Measurements from ENCODE around the gene CYB561.

Gene CYB561, protein sequence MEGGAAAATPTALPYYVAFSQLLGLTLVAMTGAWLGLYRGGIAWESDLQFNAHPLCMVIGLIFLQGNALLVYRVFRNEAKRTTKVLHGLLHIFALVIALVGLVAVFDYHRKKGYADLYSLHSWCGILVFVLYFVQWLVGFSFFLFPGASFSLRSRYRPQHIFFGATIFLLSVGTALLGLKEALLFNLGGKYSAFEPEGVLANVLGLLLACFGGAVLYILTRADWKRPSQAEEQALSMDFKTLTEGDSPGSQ

DNA sequence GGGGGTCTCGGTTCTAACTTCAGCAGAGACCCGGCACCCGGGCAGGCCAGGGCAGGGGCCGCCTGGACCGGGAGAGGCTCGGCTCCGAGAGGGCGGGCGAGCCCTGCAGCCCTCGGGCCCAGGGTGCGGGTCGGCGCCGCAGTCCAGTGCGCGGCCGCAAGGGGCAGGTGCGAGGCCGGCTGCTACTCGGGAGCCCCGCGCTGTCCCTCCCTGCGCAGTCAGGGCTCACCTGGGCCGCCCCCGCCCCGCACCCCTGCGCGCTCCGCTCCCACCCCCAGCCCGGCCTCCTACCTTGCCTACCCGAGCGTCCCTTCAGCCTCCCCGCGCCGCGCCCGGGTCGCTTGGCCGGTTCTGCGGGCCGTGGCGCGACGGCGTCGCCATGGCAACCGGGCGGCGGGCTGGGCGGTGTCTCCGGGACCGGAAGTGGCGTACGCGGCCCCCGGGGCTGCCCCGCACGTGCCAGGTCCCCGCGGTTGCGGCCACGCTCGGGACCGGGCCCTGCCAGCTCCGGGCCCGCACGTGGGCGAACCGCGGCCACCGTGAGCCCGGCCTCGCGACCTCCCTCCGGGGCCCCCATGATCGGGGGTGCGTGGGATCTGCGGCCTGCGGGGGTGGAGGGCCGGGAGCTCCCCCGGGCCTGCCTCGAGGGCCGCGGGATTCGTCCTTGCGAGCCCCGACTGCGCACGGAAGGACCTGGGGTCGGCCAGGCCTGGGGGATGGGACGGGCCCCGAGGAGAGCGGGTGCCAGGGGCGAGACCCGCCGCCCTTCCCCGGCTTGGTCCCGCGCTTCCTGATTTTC is at the start of gene CYB561:
TSS of gene CYB561 (minus strand) at position 353 of the 799 bp plus-strand sequence. CDS start 8,759 bp downstream, outside the sequence.
- peak; percentile 75 for DNase-seq

DNA sequence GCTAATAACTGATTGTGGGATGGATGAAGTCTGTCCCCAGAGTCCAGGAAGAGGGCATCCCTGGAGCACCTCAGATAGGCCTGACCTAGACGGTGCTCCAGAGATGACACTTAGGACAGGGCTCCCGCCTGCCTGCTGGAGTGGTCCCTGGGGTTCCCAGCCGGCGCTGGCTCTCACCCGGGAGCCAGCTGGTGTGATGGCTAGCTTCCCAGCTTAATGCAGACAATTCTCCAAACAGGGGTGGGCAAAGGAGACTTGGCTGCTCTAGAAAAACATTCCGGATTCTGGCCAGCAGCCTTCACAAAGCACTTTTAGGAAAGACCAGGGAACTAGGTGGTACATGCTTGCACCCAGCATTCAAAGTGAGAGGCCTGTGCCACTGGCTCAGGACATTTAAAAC is 49.4 kb upstream of the CYB561 start:
- no peak for DNase-seq

DNA sequence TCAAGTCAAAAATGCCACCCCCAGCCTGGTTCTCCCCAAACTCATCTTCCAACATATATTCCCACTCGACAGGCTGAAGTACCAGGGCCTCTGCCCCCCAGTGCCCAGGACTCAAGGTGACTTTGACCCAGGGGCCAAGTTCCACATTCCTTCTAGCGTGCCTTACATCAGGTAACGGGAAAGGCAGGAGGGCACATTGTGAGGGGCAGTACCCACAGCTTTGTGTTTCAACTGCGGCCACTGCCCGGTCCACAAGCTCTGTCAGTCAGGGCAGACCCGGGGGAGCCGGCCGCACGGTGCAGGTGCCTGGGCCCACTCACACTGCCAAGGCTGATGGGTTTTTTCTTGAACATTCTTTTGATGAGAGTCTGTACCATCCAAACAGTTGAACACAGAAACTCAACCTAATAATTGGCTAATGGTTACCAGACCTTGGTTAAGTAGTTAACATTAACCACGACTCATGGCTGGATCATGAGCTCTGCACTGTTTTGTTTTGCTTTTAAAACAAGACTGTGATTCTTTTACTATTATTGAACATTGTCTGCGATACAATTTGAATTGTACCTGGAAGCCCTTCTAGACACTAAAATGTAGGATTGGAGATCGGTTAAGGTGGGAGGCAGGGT is 48.3 kb upstream of the CYB561 start:
- no peak for DNase-seq

DNA sequence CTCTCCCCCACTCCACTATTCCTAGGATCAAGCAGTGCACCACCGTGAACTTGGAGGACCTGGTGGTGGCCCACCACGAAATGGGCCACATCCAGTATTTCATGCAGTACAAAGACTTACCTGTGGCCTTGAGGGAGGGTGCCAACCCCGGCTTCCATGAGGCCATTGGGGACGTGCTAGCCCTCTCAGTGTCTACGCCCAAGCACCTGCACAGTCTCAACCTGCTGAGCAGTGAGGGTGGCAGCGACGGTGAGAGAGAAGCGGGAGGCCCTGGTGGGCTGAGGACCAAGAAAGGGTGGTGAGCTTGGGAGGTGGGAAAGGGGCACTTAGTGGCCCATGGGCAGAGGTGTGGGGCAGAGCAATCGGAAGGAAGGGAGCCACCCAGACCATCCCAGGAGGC is 47.3 kb upstream of the CYB561 start:
- no peak for DNase-seq

DNA sequence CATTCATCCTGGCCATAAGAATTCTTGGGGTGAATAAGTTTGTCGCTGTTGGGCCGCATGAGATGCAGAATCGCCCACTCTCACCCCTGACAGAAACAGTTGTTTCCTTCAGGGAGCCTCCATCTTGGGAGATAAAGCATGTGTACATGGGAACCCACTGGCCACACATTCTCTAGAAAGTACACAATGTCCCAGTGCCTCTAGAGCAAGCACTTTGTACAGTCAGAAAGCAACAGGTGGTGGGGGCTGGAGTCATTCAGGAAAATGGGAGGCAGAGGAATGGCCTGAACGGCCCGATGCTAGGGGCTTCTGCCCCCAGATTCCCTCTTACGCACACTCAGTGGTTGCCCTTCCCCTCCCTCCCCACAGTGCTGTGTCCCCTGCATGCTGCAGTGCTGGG is 46.8 kb upstream of the CYB561 start:
- no peak for DNase-seq

DNA sequence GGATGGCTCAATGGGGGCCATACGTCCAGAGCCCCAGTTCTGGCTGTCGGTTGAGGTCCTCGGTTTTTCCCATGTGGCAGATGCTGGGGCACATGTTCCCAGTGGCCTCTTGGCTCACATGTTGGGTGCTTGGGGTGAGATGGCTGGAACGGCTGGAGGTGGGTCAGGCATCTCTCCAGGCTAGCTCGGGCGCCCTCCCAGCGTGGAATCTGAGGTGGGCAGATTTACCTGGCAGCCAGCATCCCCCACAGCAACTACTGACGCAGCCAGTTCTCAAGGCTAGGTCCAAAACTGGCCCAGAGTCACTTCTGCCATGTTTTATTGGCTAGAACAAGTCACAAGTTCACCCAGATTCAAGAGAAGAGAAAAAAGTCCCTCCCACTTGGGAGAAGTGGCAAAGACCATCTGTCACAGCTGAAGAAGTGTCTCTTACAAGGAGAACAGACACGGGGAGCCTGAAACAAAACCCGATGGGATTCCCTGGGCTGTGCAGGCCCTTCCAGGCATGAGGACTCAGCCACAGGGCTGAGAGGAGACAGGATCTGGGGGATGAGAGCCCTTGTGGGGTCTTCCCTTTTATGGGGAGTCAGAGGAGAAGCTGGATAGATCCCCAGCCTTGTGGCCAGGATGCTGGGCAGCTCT is 46.0 kb upstream of the CYB561 start:
- DNase-seq = no peak

DNA sequence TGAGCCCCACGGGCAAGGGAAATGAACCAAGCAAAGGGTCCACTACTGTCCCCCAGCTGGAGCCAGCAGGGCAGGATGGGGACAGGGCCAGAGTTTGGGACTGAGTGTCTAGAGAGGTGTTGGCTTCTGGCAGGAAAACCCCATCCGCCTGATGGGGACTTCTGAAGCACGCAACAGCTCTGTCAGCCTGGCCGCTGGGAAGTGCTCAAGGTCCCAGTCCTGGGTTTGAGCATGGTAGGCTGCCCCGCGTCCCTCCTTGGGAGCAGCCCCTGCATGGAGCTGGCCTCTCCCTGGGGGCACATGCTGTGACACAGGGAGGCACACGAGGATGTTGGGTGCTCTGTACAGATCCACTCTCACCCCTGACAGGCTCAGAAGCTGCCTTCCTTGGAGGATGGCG is 45.3 kb upstream of the CYB561 start:
- no peak for DNase-seq

DNA sequence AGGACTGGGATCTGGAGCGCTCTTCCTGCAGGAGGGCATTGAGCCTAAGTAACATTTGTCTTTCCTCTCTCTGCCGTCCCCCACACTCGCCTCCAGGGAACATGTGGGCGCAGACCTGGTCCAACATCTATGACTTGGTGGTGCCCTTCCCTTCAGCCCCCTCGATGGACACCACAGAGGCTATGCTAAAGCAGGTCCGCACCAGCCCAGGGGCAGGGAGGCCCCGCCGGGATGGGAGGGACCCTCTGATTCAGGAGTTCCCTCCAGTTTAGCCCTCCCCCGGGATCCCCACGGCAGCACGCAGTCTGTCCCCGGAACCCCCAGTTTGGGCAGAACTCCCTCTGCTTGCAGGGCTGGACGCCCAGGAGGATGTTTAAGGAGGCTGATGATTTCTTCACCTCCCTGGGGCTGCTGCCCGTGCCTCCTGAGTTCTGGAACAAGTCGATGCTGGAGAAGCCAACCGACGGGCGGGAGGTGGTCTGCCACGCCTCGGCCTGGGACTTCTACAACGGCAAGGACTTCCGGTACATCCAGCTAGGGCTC is 44.8 kb upstream of the CYB561 start:
- no peak for DNase-seq

DNA sequence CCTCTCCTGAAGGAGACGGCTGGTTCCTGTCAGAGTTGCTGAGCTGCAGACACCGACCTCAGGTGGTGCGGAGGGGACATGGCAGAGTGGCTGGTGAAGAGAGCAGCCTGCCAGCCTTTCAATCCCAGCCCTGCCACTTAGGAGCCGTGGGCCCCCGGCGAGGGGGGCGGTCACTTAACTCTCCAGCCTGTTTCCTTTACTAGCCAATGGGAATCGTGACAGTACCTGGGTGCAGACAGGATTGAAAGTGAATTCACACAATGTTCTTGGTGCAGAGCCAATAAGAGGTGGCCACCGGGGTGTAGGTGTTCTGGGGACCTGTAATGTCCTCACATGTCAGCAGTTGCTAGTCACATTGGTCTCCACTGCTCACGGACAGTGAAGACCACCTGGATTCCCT is 44.2 kb upstream of the CYB561 start:
- no peak for DNase-seq

DNA sequence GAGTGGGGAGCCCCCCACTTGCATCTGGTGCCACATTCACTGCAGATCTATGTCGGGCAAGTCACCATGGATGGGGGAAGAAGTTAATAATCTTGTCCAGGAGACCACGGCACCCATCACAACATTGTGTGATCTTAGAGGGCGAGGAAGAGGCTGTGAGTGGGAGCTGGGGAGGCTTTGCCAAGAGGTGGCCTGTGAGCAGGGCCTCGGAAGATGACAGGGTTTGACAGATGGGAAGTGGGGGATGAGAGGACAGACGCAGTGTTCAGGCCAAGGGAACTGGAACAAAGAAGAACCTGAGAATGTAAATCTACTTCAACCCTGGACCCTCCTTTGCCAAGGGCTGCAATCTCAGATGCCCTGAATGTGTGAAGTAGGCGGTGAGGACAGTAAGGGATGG is 43.2 kb upstream of the CYB561 start:
- no peak for DNase-seq

DNA sequence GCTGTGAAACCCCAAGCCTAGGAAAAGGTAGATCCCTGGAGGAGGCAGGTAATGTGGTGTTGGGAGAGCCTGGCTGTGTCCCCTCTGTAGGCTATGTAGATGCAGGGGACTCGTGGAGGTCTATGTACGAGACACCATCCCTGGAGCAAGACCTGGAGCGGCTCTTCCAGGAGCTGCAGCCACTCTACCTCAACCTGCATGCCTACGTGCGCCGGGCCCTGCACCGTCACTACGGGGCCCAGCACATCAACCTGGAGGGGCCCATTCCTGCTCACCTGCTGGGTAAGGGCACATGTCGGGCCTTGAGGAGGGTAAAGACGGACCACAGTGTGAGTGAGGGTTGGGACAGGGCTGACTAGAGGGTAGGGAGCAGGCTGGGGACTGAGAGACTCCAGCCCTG is 42.7 kb upstream of the CYB561 start:
- DNase-seq = no peak

DNA sequence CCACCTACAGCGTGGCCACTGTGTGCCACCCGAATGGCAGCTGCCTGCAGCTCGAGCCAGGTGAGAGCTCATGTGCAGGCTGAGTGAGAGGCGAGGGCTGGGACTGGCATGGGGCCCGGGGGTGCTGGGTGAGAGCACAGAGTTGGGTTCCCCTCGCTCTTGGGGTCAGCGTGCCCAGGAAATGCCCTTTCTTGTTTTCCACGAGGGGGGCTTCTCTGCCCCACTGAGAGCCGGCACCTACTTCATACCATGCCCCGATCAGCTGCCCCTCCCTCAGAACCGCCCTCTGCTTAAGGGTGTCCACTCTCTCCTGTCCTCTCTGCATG is 40.9 kb upstream of the CYB561 start:
- no peak for DNase-seq

DNA sequence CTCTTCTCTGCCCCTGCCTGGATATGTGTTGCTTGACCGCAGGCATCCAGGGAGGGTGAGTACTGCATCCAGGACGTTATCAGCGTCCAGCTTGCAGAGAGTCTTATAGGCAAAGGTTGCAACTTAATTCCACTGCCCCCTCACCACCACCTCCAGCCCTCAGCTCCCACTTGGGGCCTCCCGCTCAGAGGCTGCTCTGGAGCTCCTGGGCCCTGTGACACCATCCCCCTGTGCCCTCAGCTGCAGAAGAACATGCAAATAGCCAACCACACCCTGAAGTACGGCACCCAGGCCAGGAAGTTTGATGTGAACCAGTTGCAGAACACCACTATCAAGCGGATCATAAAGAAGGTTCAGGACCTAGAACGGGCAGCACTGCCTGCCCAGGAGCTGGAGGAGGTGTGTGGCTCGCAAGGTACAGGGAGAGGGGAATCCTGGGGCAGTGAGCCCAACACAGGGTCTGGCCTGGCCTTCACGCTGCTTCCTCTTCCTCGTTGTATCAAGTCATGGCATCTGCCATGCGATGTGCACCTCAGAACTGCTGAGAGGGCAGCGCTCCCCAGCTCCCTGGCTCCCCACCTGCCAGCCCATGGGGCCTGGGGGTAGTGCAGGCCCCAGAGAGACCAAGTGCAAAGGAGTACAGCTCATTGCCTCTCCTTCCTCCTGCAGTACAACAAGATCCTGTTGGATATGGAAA is 40.4 kb upstream of the CYB561 start:
- DNase-seq = no peak

DNA sequence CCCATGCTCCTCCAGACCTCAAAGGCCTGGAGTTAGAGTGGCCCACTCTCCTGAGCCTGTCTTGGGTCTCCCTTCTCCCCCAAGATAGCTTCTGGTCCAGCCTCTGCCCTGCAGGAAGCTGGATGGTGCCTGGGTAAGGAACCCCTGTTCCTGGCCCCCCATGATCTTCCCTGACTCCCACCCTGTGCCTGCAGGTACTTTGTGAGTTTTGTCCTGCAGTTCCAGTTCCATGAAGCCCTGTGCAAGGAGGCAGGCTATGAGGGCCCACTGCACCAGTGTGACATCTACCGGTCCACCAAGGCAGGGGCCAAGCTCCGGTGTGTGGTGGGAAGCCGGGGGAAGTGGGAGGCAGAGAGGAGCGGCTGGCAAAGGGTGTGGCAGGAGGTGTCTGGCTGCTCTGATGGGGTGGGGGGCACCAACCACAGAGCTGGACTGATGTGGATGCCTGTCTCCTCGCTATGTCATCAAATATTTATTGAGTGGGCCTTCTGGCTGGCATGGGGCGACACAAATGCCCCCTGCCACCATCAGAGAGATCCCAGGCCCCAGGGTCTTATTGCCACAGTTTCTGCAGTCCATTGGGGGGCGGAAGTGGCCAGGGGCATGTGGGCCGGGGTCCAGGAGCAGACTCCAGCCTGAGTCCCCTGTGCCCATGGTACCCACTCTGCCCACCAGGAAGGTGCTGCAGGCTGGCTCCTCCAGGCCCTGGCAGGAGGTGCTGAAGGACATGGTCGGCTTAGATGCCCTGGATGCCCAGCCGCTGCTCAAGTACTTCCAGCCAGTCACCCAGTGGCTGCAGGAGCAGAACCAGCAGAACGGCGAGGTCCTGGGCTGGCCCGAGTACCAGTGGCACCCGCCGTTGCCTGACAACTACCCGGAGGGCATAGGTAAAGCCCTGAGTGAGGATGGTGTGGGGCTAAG is 37.8 kb upstream of the CYB561 start:
- DNase-seq = no peak

DNA sequence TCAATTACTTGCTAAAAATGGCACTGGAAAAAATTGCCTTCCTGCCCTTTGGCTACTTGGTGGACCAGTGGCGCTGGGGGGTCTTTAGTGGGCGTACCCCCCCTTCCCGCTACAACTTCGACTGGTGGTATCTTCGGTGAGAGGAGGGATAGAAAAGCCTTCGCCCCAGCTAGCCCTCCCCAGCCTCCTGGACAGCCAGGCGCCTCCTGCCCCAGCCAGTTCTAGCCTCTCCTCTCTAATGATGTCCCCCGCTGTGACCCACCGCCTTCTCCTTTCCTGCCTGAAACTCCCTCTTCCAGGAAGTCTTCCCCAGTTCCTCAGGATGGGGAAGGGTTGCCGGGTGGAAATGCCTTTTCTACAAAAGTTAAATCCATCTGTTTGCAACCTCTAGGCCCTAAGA is 36.9 kb upstream of the CYB561 start:
- no peak for DNase-seq

DNA sequence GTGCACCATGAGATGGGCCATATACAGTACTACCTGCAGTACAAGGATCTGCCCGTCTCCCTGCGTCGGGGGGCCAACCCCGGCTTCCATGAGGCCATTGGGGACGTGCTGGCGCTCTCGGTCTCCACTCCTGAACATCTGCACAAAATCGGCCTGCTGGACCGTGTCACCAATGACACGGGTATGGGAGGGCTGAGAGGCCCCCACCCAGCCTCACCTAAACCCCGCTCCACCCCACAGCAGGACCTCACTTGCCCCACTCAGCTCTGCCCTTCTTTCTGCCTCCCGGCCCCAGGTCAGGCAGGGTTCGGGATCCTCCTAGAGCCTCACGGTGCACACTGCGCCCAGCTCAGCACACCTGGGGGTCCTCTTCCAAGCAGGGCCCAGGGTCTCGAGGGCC is 36.4 kb upstream of the CYB561 start:
- DNase-seq = no peak

DNA sequence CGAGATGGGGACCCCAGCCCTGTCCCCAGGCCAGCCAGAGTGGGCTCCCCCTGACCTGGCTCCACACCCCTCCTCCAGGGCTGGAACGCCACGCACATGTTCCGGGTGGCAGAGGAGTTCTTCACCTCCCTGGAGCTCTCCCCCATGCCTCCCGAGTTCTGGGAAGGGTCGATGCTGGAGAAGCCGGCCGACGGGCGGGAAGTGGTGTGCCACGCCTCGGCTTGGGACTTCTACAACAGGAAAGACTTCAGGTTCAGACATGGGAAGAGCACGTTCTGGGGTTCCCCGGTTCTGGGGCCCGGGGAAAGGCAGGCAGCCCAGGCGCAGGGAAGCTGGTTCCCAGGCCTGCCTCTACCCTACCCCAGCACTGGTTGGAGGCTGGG is 35.4 kb upstream of the CYB561 start:
- DNase-seq = no peak

DNA sequence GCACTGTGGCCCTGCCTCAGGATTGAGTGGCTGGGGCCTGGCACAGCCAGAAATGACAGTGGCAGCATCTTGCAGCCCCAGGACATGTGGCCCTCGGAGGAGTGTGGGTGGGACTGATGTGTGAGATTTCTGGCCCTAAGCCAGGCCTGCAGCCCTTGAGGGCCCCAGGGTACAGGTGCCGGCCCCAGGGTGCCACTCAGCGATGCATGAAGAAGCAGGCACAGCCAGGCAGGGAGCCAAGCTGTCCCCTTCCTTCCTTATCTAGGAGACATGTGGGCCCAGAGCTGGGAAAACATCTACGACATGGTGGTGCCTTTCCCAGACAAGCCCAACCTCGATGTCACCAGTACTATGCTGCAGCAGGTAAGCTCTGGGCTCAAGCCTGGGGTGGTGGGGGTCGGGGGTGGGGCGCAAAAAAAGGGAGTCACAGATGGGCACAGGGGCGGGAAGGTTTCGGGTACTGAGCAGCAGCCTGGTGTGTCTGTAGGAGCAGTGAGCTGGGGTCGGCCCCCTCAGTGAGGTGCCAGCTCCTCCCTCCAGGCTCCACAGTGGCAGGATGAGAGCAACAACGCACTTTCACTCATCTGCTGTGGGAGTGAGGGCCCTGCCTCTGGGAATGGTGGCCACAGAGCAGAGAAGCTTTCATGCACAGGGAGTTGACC is 34.9 kb upstream of the CYB561 start:
- DNase-seq = no peak

DNA sequence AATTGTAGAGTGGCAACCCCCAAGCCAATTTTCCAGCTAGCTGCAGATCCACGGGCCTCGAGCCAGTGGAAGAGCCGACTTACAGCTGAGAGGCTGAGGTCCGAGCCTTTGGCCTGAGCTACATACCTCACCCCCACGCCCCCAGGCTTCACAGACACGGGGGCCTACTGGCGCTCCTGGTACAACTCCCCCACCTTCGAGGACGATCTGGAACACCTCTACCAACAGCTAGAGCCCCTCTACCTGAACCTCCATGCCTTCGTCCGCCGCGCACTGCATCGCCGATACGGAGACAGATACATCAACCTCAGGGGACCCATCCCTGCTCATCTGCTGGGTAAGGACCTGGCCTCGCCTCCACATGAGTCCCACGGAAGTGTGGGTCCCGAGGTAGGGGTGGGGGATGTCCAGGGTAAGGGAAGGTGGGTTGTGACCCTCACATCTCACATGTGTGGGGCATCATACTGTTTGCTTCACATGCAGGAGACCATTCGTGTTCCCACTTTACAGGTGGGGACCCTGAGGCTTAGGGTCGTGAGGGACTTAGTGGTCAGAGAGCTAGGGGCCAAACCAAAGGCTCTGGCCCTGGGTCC is 34.2 kb upstream of the CYB561 start:
- DNase-seq = no peak

DNA sequence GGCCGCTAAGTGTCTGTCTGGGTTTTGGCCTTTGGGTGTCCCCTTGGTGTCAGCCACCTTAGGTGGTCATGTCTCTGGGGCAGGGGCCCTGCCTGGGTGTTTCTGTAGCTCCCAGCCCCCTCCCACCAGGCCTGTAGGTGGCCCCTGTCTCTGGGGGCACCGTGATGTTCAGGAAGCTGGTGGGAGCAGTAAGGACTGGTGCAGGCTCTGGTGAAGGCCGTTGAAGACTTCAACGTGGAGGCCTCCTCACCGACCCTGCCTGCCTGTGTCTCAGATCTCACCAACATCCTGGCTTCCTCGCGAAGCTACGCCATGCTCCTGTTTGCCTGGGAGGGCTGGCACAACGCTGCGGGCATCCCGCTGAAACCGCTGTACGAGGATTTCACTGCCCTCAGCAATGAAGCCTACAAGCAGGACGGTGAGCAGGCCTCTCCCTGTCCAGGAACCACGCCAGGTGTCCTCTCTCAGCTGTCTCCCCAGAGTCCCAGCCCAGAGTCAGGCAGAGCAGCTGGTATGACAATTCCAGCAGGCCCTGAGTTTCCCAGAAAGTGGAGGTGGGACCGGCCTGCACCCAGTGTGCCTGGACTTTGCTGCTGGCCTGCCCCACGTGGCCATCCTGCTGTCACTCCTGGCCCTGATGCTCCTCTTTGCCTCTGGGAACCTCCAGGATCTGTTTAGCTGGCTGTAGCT is 33.5 kb upstream of the CYB561 start:
- no peak for DNase-seq

Measured in activated naive CD4-positive, alpha-beta T cell treated with anti-CD3 and anti-CD28 coated beads, Interleukin-2, amount 50 U/mL, for 16 hours (primary cell).